HG02852 (cell line): ENCODE measurements around the gene SSR2.

ENCODE experiments used
- ATAC-seq: cut with Tn5 transposase; IDR thresholded peaks from one replicate; pipeline ENCODE4 v1.9.1; 2021; ENCODE audit warnings: mild to moderate bottlenecking, moderate library complexity; ENCODE audit not compliant: unreplicated experiment

SSR2 gene

GRCh38 chr1:156020293-156021092, at the start of gene SSR2:
Gene SSR2, minus strand, starts transcription at chr1:156020951. Its CDS starts 784 bp downstream, at chr1:156020167.
- ATAC-seq, result peak; percentile 97

GRCh38 chr1:156070548-156070947, 49.8 kb upstream of the SSR2 start:
- no peak for ATAC-seq

GRCh38 chr1:156069490-156070455, 49.0 kb upstream of the SSR2 start:
- ATAC-seq, result no peak

GRCh38 chr1:156067262-156067661, 46.5 kb upstream of the SSR2 start:
- no peak for ATAC-seq

- ATAC-seq, result no peak
Observed at GRCh38 chr1:156065871-156066270, 45.1 kb upstream of the SSR2 start.

- no peak for ATAC-seq
Observed at GRCh38 chr1:156065212-156065611, 44.5 kb upstream of the SSR2 start.

- no peak for ATAC-seq
Observed at GRCh38 chr1:156064615-156065014, 43.9 kb upstream of the SSR2 start.

- ATAC-seq, result no peak
Observed at GRCh38 chr1:156063997-156064285, 43.2 kb upstream of the SSR2 start.

- no peak for ATAC-seq
Observed at GRCh38 chr1:156062189-156062588, 41.4 kb upstream of the SSR2 start.

- no peak for ATAC-seq
Observed at GRCh38 chr1:156060937-156061636, 40.3 kb upstream of the SSR2 start, which contains the start of gene RAB25. Gene RAB25, plus strand, starts transcription at chr1:156061160. Its CDS starts 241 bp downstream, at chr1:156061401.

- no peak for ATAC-seq
Observed at GRCh38 chr1:156056326-156056849, 35.6 kb upstream of the SSR2 start.

- ATAC-seq, result no peak
Observed at GRCh38 chr1:156055281-156056048, 34.7 kb upstream of the SSR2 start.

- peak; percentile 73 for ATAC-seq
Observed at GRCh38 chr1:156054500-156055280, 33.9 kb upstream of the SSR2 start, which contains the start of gene LAMTOR2. Gene LAMTOR2, plus strand, starts transcription at chr1:156054782. Its CDS starts 108 bp downstream, at chr1:156054890.

- ATAC-seq, result peak; percentile 46
Observed at GRCh38 chr1:156053768-156054499, 33.2 kb upstream of the SSR2 start, which contains the start of gene UBQLN4. Gene UBQLN4, minus strand, starts transcription at chr1:156053798. Its CDS starts 97 bp downstream, at chr1:156053701.

GRCh38 chr1:156052862-156053767, 32.4 kb upstream of the SSR2 start:
- ATAC-seq, result no peak

- ATAC-seq, result no peak
Observed at GRCh38 chr1:156051011-156051725, 30.4 kb upstream of the SSR2 start.

- ATAC-seq, result no peak
Observed at GRCh38 chr1:156050376-156050775, 29.6 kb upstream of the SSR2 start.
